ENCODE results near the gene SPTY2D1.
"Not testable (repeated sequence)": the region's sequence is repeated elsewhere in the genome, so short reads cannot be mapped to it uniquely, and the experiment has no call there.

DNA sequence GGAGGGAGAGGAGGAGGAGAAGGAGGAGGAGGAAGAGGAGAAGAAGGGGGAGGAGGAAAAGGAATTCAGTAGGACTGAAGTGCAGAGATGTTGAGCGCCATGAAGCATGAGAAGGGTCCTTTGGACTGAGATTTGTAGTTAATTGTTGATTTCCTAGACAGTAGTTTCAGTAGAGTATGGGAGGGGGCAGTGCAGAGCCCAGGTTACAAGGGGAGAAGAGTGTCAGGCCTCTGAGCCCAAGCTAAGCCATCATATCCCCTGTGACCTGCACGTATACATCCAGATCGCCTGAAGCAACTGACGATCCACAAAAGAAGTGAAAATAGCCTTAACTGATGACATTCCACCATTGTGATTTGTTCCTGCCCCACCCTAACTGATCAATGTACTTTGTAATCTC lies 8.9 kb upstream of the SPTY2D1 start:
- TF ChIP-seq, protein P1, sequence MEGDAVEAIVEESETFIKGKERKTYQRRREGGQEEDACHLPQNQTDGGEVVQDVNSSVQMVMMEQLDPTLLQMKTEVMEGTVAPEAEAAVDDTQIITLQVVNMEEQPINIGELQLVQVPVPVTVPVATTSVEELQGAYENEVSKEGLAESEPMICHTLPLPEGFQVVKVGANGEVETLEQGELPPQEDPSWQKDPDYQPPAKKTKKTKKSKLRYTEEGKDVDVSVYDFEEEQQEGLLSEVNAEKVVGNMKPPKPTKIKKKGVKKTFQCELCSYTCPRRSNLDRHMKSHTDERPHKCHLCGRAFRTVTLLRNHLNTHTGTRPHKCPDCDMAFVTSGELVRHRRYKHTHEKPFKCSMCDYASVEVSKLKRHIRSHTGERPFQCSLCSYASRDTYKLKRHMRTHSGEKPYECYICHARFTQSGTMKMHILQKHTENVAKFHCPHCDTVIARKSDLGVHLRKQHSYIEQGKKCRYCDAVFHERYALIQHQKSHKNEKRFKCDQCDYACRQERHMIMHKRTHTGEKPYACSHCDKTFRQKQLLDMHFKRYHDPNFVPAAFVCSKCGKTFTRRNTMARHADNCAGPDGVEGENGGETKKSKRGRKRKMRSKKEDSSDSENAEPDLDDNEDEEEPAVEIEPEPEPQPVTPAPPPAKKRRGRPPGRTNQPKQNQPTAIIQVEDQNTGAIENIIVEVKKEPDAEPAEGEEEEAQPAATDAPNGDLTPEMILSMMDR (IDR thresholded peaks at IDR 0.05; ENCODE audit: low read depth, low read length, poor library complexity, severe bottlenecking): not testable (repeated sequence)
- TF ChIP-seq EZH2phosphoT487 (IDR thresholded peaks at IDR 0.05; ENCODE audit: borderline replicate concordance, low read length): not testable (repeated sequence)

Measured in DOHH2 (cell line).